H1 (cell line): ENCODE measurements around the gene ROM1. TPM values are rescaled to one million over a fixed set of nuclear protein-coding genes. Genes with fewer than 3 reads are reported as not detected.

Experiments used
- CTCF ChIA-PET: fragments of 300-600 bp; sonication (Branson Sonifier 250); formaldehyde crosslinking; loops from one replicate; lab custom pipeline; 2021; ENCODE audit not compliant: partially characterized antibody; lab: Charles Lee
- POLR2A ChIA-PET: fragments of 300-600 bp; sonication (Branson Sonifier 250); formaldehyde crosslinking; loops from one replicate; lab custom pipeline; 2021; ENCODE audit warnings: inconsistent platforms; ENCODE audit not compliant: partially characterized antibody; lab: Charles Lee
- DNase-seq, 2 experiments: peaks; one replicate each; pipeline versions ENCODE4 v3.0.0 to v3.0.0-alpha.2; 2010 to 2022; ENCODE audit warnings: low spot score in 2 of 2, low read depth in 1 of 2, mixed read lengths in 1 of 2
- FAIRE-seq: peaks from 2 replicates; lab custom pipeline; 2011; peaks lifted over from hg19 to GRCh38; lab: Jason Lieb, UNC
- H2AFZ ChIP-seq: 2 replicates; pipeline ENCODE4 v1.8.1; 2012; ENCODE audit warnings: low read length, inconsistent platforms
- H2AK5ac ChIP-seq: 2 replicates; pipeline ENCODE4 v1.6.1; 2013; ENCODE audit warnings: low read depth, low read length
- H2BK120ac ChIP-seq: replicated peaks from 2 replicates; pipeline ENCODE3; 2013; ENCODE audit warnings: low read depth, low read length, inconsistent platforms
- H2BK12ac ChIP-seq: 2 replicates; pipeline ENCODE4 v1.6.1; 2013; ENCODE audit warnings: low read depth, low read length
- H2BK15ac ChIP-seq: 2 replicates; pipeline ENCODE4 v1.6.1; 2013; ENCODE audit warnings: low read length
- H2BK20ac ChIP-seq: 2 replicates; pipeline ENCODE4 v1.6.1; 2013; ENCODE audit warnings: low read length
- H2BK5ac ChIP-seq: 2 replicates; pipeline ENCODE4 v1.6.1; 2013; ENCODE audit warnings: low read depth, low read length
- H3K14ac ChIP-seq: 2 replicates; pipeline ENCODE4 v1.6.1; 2013; ENCODE audit warnings: inconsistent platforms; ENCODE audit not compliant: insufficient read length
- H3K18ac ChIP-seq: 2 replicates; pipeline ENCODE4 v1.6.1; 2013; ENCODE audit warnings: low read length; ENCODE audit errors: extremely low read depth
- H3K23ac ChIP-seq: 2 replicates; pipeline ENCODE4 v1.6.1; 2013; ENCODE audit warnings: inconsistent platforms; ENCODE audit not compliant: insufficient read length
- H3K23me2 ChIP-seq: 2 replicates; pipeline ENCODE4 v1.6.1; 2013; ENCODE audit warnings: low read depth, low read length
- H3K27ac ChIP-seq: 2 replicates; pipeline ENCODE4 v1.6.1; 2011; ENCODE audit warnings: low read depth, low read length, inconsistent platforms
- H3K27me3 ChIP-seq, 4 experiments: replicated peaks in 1 of 4; 1 replicate in 1 of 4; 2 replicates in 3 of 4; pipeline versions ENCODE4 v1.6.1 to v1.8.1; 2011 to 2013; ENCODE audit warnings: low read length in 3 of 4, mild to moderate bottlenecking in 3 of 4, inconsistent platforms in 2 of 4, mixed read lengths in 2 of 4, moderate library complexity in 1 of 4; ENCODE audit not compliant: control insufficient read depth in 3 of 4, insufficient read depth in 3 of 4; ENCODE audit errors: extremely low read depth in 1 of 4
- H3K36me3 ChIP-seq, 4 experiments: 2 replicates each; pipeline versions ENCODE4 v1.6.1 to v1.8.1; 2011 to 2013; ENCODE audit warnings: mild to moderate bottlenecking in 4 of 4, low read length in 3 of 4, moderate library complexity in 2 of 4, control low read depth in 1 of 4, inconsistent platforms in 1 of 4; ENCODE audit not compliant: insufficient read depth in 4 of 4, control insufficient read depth in 2 of 4
- H3K4ac ChIP-seq: replicated peaks from 2 replicates; pipeline ENCODE3; 2013; ENCODE audit warnings: low read length, low read depth, mixed read lengths, inconsistent platforms; ENCODE audit not compliant: insufficient read length
- H3K4me1 ChIP-seq, 4 experiments: replicated peaks in 1 of 4; 1 replicate in 1 of 4; 2 replicates in 3 of 4; pipeline versions ENCODE4 v1.6.1 to v1.8.1; 2011 to 2013; ENCODE audit warnings: low read length in 3 of 4, inconsistent platforms in 2 of 4, mixed read lengths in 1 of 4; ENCODE audit not compliant: insufficient read depth in 4 of 4, control insufficient read depth in 3 of 4
- H3K4me2 ChIP-seq, 2 experiments: 2 replicates each; pipeline versions ENCODE4 v1.6.1 to v1.8.1; 2011 to 2013; ENCODE audit warnings: low read depth in 2 of 2, low read length in 2 of 2, control low read depth in 1 of 2, inconsistent platforms in 1 of 2, mild to moderate bottlenecking in 1 of 2; ENCODE audit not compliant: insufficient read depth in 1 of 2
- H3K4me3 ChIP-seq, 4 experiments: fragments of 200-600, 300-600 bp in 1 of 4; sonication (generic), shearing (Covaris generic), sonication (Bioruptor Twin) in 1 of 4; 2 replicates each; pipeline versions ENCODE4 v1.5.1 to v1.8.1; 2011 to 2016; ENCODE audit warnings: low read length in 4 of 4, low read depth in 3 of 4, control low read depth in 2 of 4, inconsistent platforms in 2 of 4, mild to moderate bottlenecking in 2 of 4, mixed read lengths in 1 of 4, moderate library complexity in 1 of 4; ENCODE audit not compliant: insufficient read depth in 2 of 4; ENCODE audit errors: extremely low read depth in 1 of 4
- H3K56ac ChIP-seq: replicated peaks from 2 replicates; pipeline ENCODE3; 2013; ENCODE audit warnings: low read depth, mild to moderate bottlenecking, mixed read lengths, low read length, inconsistent platforms; ENCODE audit not compliant: insufficient read length
- H3K79me1 ChIP-seq: 2 replicates; pipeline ENCODE4 v1.6.1; 2013; ENCODE audit warnings: low read depth, low read length, control low read depth
- H3K79me2 ChIP-seq, 2 experiments: 2 replicates each; pipeline versions ENCODE4 v1.6.1 to v1.8.1; 2012 to 2013; ENCODE audit warnings: low read length in 2 of 2, mild to moderate bottlenecking in 2 of 2, inconsistent platforms in 1 of 2; ENCODE audit not compliant: insufficient read depth in 2 of 2, control insufficient read depth in 1 of 2
- H3K9ac ChIP-seq, 4 experiments: replicated peaks in 1 of 4; 1 replicate in 1 of 4; 2 replicates in 3 of 4; pipeline versions ENCODE4 v1.6.1 to v1.8.1; 2011 to 2013; ENCODE audit warnings: low read depth in 3 of 4, low read length in 3 of 4, control low read depth in 2 of 4, mild to moderate bottlenecking in 2 of 4, moderate library complexity in 2 of 4, inconsistent platforms in 1 of 4; ENCODE audit errors: extremely low read depth in 1 of 4
- H3K9me3 ChIP-seq, 2 experiments: 2 replicates each; pipeline versions ENCODE4 v1.6.1 to v1.8.1; 2012 to 2013; ENCODE audit warnings: mild to moderate bottlenecking in 2 of 2, moderate library complexity in 2 of 2, control low read depth in 1 of 2, inconsistent platforms in 1 of 2, low read depth in 1 of 2, low read length in 1 of 2, mixed read lengths in 1 of 2; ENCODE audit not compliant: insufficient read depth in 2 of 2
- H4K20me1 ChIP-seq, 2 experiments: replicated peaks in 1 of 2; 2 replicates each; pipeline versions ENCODE3 to v1.8.1; 2011 to 2013; ENCODE audit warnings: inconsistent platforms in 2 of 2, low read length in 2 of 2, mild to moderate bottlenecking in 1 of 2; ENCODE audit not compliant: insufficient read depth in 2 of 2, control insufficient read depth in 1 of 2
- H4K5ac ChIP-seq: 2 replicates; pipeline ENCODE4 v1.6.1; 2013; ENCODE audit warnings: low read length, low read depth, mixed read lengths, inconsistent platforms; ENCODE audit not compliant: insufficient read length
- H4K8ac ChIP-seq: 2 replicates; pipeline ENCODE4 v1.8.0; 2013; ENCODE audit warnings: mild to moderate bottlenecking, moderate library complexity, low read length, inconsistent platforms; ENCODE audit not compliant: insufficient read depth; ENCODE audit errors: extremely low read depth
- H4K91ac ChIP-seq: replicated peaks from 2 replicates; pipeline ENCODE3; 2013; ENCODE audit warnings: low read length, mixed read lengths, inconsistent platforms; ENCODE audit not compliant: insufficient read length
- CEBPB ChIP-seq: IDR thresholded peaks from 2 replicates; pipeline ENCODE4 v1.6.1; 2012; ENCODE audit warnings: low read depth, low read length
- SRF ChIP-seq: IDR thresholded peaks from 2 replicates; pipeline ENCODE4 v1.6.1; 2011; ENCODE audit warnings: mild to moderate bottlenecking, low read depth, low read length, moderate library complexity
- WGBS, 2 experiments: shearing (Covaris generic) in 1 of 2; methylation state at CpG; one replicate each; pipeline versions ENCODE4 v1.1.6 to v1.1.7; 2013 to 2015; ENCODE audit warnings: low lambda C conversion rate in 2 of 2, mixed read lengths in 2 of 2, inconsistent platforms in 1 of 2, low coverage in 1 of 2, missing lambda C conversion rate in 1 of 2; ENCODE audit not compliant: insufficient replicate concordance in 2 of 2, insufficient coverage in 1 of 2, insufficient read length in 1 of 2; ENCODE audit errors: extremely low coverage in 1 of 2, missing lambda C conversion rate in 1 of 2; 5-methylcytosine and 5-hydroxymethylcytosine counted together
- polyA plus RNA-seq, 7 experiments: library from polyadenylated mRNA; depleted of rRNA in 3 of 7; stranded (reverse) in 5 of 7; unstranded in 2 of 7; fragments of >200 nt in 5 of 7; fragments of 200-250 nt in 2 of 7; gene quantifications; 1 replicate in 5 of 7; 2 replicates in 1 of 7; 4 replicates in 1 of 7; pipeline versions ENCODE4 v1.2.1 to v1.2.3, GENCODE V29; 2011 to 2013; ENCODE audit warnings: missing spikeins in 2 of 7, mixed read lengths in 2 of 7
- total RNA-seq: library from RNA; stranded (reverse); fragmentation: NEBNext Ultra II Directional; extraction: Animal tissue kit (Norgen Biotek cat#: 25700); gene quantifications from 2 replicates; pipeline ENCODE4 v1.2.1, GENCODE V29; 2021

Gene ROM1
- total and polyA plus RNA-seq, 2 of the 8 experiments (the other 6 are each of a cell fraction or from before 2014, with no cell fraction given), result 0.86 to 2.2 TPM

DNA sequence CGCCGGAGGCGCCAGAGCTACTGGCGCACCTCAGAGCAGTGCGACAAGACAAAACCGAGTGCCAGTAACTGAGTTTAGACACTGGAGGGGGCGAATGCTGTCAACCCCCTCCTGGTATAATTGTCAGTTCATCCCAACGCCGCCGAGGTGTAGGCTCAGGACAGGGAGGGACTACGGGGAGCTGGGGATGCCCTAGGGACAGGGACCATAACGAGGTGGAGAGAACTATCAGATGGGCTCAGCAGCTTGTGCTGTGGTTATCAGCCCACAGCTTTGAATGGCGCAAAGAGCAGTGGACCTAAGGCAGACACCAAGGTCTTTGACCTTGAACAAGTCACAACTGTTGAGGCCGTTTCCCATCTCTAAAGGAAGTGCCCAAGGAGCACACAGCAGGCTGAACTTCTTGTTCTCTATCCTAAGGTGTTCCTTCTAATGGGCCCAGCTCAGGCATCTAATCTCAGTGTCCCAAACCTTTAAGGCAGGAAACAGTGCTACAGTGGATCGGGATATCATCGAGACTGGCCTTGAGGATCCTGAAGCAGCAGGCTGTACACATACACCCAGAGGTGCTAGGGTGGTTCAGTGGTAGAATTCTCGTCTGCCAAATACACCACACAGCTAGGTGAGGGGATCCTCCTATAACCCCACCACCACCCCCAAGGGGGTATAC, 20.8 kb upstream of the ROM1 start:
- Histone ChIP-seq H3K9ac (peak overlapping the region in 3 of 4 experiments; percentile 67 to 76 (median 71); a peak in 6 of 7 replicates), H3K56ac (no peak overlapping the region), H3K4me1 (peaks cover 0 to 3% (median under 1%) of the 10 kb centered on the region in 4 experiments; a peak in 5 of 7 replicates), H2BK120ac (no peak overlapping the region), H3K9me3 (no peaks in the 10 kb centered on the region), H4K5ac (peak overlapping the region; percentile 25), H3K27ac (peak overlapping the region; percentile 72; the same call in 1 of the 2 replicates), H2BK20ac (no peak overlapping the region), H3K4ac (peak overlapping the region; percentile 23)
- CTCF ChIA-PET, result interaction anchor here (0.7 to 7.2 kb wide), 30 partner anchors 8 to 1660 kb away, joined by 3 to 97 read pairs (median 4); partner anchors contain the start of genes C11orf98, CSKMT, EML3 and GANAB
- DNase-seq (peak in 1 of 2 experiments; percentile 60), FAIRE-seq (no peak)
- POLR2A ChIA-PET, result interaction anchor here (0.6 to 12.3 kb wide), 46 partner anchors 9 to 723 kb away, joined by 3 to 235 read pairs (median 6); partner anchors contain the start of genes B3GAT3, BSCL2, C11orf98 and CSKMT
- TF ChIP-seq SRF (no peak), CEBPB (no peak)
- TF ChIP-seq, all 59 proteins: peak for 0
- peak overlapping the region; percentile 78; the same call in 1 of the 2 replicates for H2BK12ac ChIP-seq
- WGBS, 2 experiments, result 36% methylated on average over 17 of the region's 17 CpGs; no CpG with 5 or more reads in 1 of the 2 experiments
- no peak overlapping the region for H3K14ac ChIP-seq
- peak overlapping the region; percentile 49; the same call in 1 of the 2 replicates for H3K18ac ChIP-seq
- no peak overlapping the region for H4K91ac ChIP-seq
- H4K8ac ChIP-seq, result peak overlapping the region; percentile 76
- no peaks in the 10 kb centered on the region for H3K79me1 ChIP-seq
- no peak overlapping the region for H2AFZ ChIP-seq
- peaks cover 1 to 7% of the 10 kb centered on the region in 2 experiments for H4K20me1 ChIP-seq
- no peak overlapping the region for H3K23ac ChIP-seq
- peak overlapping the region; percentile 87 to 90 for H3K4me2 ChIP-seq
- peak overlapping the region; percentile 52 to 91 (median 83) for H3K4me3 ChIP-seq
- no peaks in the 10 kb centered on the region for H3K27me3 ChIP-seq
- peak overlapping the region; percentile 85 for H2BK15ac ChIP-seq
- H3K23me2 ChIP-seq, result peaks cover 6% of the 10 kb centered on the region
- H3K79me2 ChIP-seq, result peaks cover 0 to 14% of the 10 kb centered on the region in 2 experiments; a peak in 2 of 4 replicates
- H2AK5ac ChIP-seq, result peak overlapping the region; percentile 87; the same call in 1 of the 2 replicates
- H3K36me3 ChIP-seq, result peaks cover 24 to 51% (median 29%) of the 10 kb centered on the region in 4 experiments
- peak overlapping the region; percentile 57; the same call in 1 of the 2 replicates for H2BK5ac ChIP-seq
